H1 (cell line): ENCODE measurements around the gene CALD1. TPM values are rescaled to one million over a fixed set of nuclear protein-coding genes. Genes with fewer than 3 reads are reported as not detected.

ENCODE experiments used
- CREB1 ChIP-seq: IDR thresholded peaks from 2 replicates; pipeline ENCODE4 v1.6.1; 2012; ENCODE audit warnings: inconsistent platforms
- EGR1 ChIP-seq: IDR thresholded peaks from 2 replicates; pipeline ENCODE4 v1.6.1; 2011; ENCODE audit warnings: low read depth, low read length, borderline replicate concordance
- FOSL1 ChIP-seq: IDR thresholded peaks from 2 replicates; pipeline ENCODE4 v1.6.1; 2011; ENCODE audit warnings: mild to moderate bottlenecking, low read depth, low read length, moderate library complexity; ENCODE audit not compliant: insufficient read depth
- NANOG ChIP-seq: IDR thresholded peaks from 2 replicates; pipeline ENCODE4 v1.6.1; 2011; ENCODE audit warnings: low read length, low read depth, mild to moderate bottlenecking, inconsistent platforms; ENCODE audit not compliant: insufficient read depth, poor library complexity, severe bottlenecking
- PHF8 ChIP-seq: fragments of 200-600 bp; sonication (generic); conservative IDR thresholded peaks from 2 replicates; pipeline ENCODE4 v1.7.1; 2012; ENCODE audit warnings: low read depth, mild to moderate bottlenecking, inconsistent platforms, low read length, moderate library complexity
- POU5F1 ChIP-seq: IDR thresholded peaks from 2 replicates; pipeline ENCODE4 v1.6.1; 2011; ENCODE audit warnings: low read depth, mild to moderate bottlenecking, low read length, moderate library complexity
- RXRA ChIP-seq: IDR thresholded peaks from 2 replicates; pipeline ENCODE4 v1.6.1; 2011; ENCODE audit warnings: low read depth, mild to moderate bottlenecking, low read length, moderate library complexity; ENCODE audit not compliant: insufficient read depth
- SP1 ChIP-seq: IDR thresholded peaks from 2 replicates; pipeline ENCODE4 v1.6.1; 2011; ENCODE audit warnings: low read depth, low read length
- polyA plus RNA-seq, 7 experiments: library from polyadenylated mRNA; depleted of rRNA in 3 of 7; stranded (reverse) in 5 of 7; unstranded in 2 of 7; fragments of >200 nt in 5 of 7; fragments of 200-250 nt in 2 of 7; gene quantifications; 1 replicate in 5 of 7; 2 replicates in 1 of 7; 4 replicates in 1 of 7; pipeline versions ENCODE4 v1.2.1 to v1.2.3, GENCODE V29; 2011 to 2013; ENCODE audit warnings: missing spikeins in 2 of 7, mixed read lengths in 2 of 7
- total RNA-seq: library from RNA; stranded (reverse); fragmentation: NEBNext Ultra II Directional; extraction: Animal tissue kit (Norgen Biotek cat#: 25700); gene quantifications from 2 replicates; pipeline ENCODE4 v1.2.1, GENCODE V29; 2021

Gene CALD1
- total and polyA plus RNA-seq, 2 of the 8 experiments (the other 6 are each of a cell fraction or from before 2014, with no cell fraction given): 34.3 to 177 TPM

DNA sequence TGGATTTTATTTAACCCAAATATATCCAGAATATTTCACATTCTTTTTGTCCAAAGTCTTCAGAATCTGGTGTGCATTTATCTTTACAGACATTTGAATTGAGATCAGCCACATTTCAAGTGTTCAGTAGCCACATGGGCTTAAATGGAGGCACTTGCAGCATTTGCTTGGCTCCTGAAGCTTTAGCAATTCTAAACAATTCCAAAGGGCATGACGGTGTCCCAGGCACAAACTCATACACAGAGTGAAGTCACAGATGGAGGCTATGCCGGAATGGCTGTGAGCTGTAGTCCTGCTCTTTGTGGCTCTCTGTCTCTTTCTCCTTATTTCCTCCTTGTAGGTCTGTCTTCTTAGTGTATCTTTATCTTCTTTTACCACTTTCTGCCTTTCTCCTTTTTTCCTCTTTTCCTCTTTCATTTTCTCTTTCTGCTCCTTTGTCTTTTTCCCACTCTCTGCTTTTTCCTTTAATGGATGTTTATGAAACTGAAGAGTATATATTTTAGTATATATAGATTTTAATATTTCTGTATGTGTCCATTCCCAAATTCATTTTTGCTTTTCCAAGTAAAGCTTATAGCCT, 214.5 kb downstream of the CALD1 start (continued):
- no peak for TF ChIP-seq NANOG
- TF ChIP-seq EGR1: no peak
- TF ChIP-seq POU5F1: no peak
- no peak for TF ChIP-seq PHF8
- no peak for TF ChIP-seq RXRA
- TF ChIP-seq CREB1: no peak
- TF ChIP-seq SP1: no peak
- no peak for TF ChIP-seq FOSL1
